GM10266 (cell line): ENCODE measurements around the gene CACNA2D3.

Experiments
- DNase-seq: peaks from one replicate; pipeline ENCODE4 v3.0.0; 2012; ENCODE audit errors: extremely low spot score
- CTCF ChIP-seq: IDR thresholded peaks from 2 replicates; pipeline ENCODE4 v1.5.1; 2012; ENCODE audit warnings: mild to moderate bottlenecking, low read depth; ENCODE audit not compliant: control insufficient read depth, insufficient read depth; ENCODE audit errors: missing control alignments

The CACNA2D3 gene

DNA sequence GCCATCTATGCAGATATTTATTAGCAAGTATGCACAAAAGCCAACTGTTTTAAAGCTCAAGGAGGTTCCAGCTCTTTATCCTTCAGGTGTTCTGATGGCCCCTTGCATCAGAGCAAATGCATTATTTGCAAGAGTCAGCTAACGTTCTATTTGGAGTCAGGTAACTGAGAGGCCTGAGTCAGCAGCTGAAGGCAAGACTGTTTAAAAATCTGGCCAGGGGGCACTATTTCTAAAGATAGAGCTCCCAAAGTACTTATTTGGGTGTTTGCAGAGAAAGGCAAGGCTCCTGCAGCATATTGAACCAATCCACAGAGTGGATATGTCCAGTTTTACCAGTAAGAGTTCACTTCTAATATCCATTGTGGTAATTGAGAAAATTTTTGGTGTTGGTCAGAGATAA is 659.4 kb downstream of the CACNA2D3 start:
- TF ChIP-seq CTCF: no peak
- DNase-seq: no peak

DNA sequence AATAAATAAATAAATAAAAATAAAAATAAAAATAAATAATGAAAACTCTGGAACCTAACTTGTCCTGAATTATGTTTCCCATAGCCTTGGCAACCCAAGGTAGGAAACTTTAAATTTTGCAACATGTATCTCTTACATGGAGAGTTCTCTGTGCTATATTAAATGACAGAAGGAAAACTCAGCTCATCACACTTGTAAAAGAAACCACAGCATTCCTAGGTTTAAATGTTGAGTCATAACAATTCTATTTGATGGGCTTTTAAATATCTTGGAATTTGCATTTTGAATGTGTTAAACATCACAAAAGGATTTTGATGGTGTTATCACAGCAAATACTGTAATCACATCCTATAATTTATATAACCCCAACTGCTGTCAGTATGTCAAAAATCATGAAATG is 661.3 kb downstream of the CACNA2D3 start:
- TF ChIP-seq CTCF: no peak
- no peak for DNase-seq

- TF ChIP-seq CTCF: no peak
- no peak for DNase-seq
Measured at GRCh38 chr3:54784021-54784420, 661.7 kb downstream of the CACNA2D3 start.

DNA sequence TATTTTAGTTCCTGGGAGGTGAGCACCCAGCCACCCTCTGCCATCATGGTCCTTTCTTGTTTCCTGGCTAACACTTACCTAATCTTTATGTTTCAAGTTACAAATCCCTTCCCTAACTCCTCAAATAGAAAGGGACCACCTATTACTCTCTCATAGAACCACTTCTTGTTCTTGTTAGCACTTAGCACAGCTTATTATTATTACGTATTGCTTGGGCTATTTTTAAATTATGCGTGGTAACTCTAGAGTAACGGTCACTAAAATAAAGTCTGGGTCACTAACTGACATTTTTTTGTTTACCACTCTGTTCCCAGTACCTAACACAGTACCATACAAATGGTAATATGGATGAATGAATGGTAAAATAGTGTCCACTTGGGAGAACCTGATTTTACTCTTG is 663.6 kb downstream of the CACNA2D3 start:
- no peak for TF ChIP-seq CTCF
- no peak for DNase-seq

DNA sequence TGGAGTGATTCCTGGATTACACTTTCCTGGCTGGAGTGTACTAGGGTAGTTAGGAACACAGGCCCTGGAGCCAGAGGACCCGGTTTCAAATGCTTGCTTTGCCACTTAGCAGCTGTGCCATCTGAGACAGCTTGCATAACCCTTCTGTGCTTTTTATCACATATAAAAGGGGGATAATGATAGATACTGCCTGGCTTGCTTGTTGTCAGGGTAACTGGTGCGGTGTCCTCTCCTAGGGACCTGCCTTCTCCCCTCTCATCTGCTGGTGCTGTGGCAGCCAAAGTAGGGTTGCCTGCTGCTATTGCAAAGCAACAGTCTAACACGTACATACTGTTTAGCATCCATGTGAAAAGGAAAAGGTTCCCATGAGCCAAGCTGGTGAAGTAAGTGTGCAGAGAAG is 667.7 kb downstream of the CACNA2D3 start:
- DNase-seq: no peak
- TF ChIP-seq CTCF: no peak

DNA sequence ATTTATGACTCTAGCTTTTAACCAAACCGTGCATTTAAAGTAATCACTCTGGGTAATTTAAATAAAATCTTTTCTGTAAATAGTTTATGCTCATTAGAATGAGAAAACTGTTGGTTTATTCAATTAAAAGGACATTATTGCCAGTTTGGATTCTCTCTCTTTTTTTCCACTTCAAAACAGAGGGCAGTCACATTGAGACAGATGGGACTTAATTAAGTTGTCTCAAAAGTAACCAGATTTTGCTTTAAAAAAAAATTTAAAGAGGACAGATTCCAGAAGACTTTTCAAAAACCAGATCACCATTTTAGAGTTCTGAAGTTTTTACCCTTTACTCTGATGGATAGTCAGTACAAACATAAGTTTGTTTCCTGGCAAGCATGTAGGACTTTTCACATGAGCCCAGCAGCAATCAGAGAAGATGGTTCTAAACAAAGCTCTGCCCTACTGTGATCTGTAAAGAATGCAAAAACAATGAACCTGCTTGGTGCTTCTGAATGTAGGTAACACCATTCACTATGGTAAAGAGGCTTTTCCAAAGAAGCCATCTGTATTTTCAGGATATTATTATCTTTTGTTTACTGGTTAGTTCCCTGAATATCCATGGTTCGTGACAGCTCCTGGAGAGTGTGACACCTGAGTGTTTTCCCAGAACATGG is 669.3 kb downstream of the CACNA2D3 start:
- no peak for DNase-seq
- TF ChIP-seq CTCF: no peak

DNA sequence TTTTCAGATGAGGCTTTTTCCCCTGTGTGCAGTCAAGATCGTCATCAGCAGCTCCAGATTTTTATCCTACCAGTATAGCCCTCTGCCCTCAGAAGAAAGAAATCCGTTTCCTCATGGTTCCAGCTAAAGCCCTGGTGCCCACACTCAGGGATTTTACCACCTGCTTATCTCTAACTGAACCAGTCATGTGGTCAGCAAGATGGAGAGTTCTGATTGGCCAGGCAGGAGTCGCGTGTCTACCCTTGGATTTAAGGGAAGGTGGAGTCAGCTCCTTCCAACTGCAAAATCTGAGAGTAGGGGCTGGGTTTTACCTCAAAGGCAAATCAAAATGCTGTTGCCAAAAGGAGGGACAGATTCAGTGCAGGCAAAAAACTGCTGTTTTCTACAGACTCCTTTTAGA is 670.2 kb downstream of the CACNA2D3 start:
- no peak for TF ChIP-seq CTCF
- no peak for DNase-seq
